Memory B cell (primary cell): ENCODE measurements around the gene BFSP2.
"Not testable (repeated sequence)": the region's sequence is repeated elsewhere in the genome, so short reads cannot be mapped to it uniquely, and the experiment has no call there.

Experiments
- ATAC-seq: fragments of 150-1000 bp; cut with Tn5 transposase; 2 replicates; pipeline ENCODE4 v1.10.0; 2021; ENCODE audit warnings: low read depth, mild to moderate bottlenecking, moderate library complexity
- DNase-seq, 2 donors: peaks; one replicate each; pipeline ENCODE4 v3.0.0; 2022; ENCODE audit warnings: low spot score in 2 of 2
- H3K27ac Mint-ChIP-seq: one replicate; pipeline ENCODE4 v1.8.0; 2022; ENCODE audit warnings: mild to moderate bottlenecking, moderate library complexity, mixed read lengths
- H3K27me3 Mint-ChIP-seq: one replicate; pipeline ENCODE4 v1.8.0; 2022; ENCODE audit warnings: mixed read lengths
- H3K36me3 Mint-ChIP-seq: one replicate; pipeline ENCODE4 v1.8.0; 2022; ENCODE audit warnings: mild to moderate bottlenecking, mixed read lengths
- H3K4me1 Mint-ChIP-seq: one replicate; pipeline ENCODE4 v1.8.0; 2022; ENCODE audit warnings: mixed read lengths
- H3K4me3 Mint-ChIP-seq: one replicate; pipeline ENCODE4 v1.8.0; 2022; ENCODE audit warnings: mild to moderate bottlenecking, moderate library complexity, mixed read lengths
- H3K9me3 Mint-ChIP-seq: one replicate; pipeline ENCODE4 v1.8.0; 2022; ENCODE audit warnings: mixed read lengths

Gene BFSP2

DNA sequence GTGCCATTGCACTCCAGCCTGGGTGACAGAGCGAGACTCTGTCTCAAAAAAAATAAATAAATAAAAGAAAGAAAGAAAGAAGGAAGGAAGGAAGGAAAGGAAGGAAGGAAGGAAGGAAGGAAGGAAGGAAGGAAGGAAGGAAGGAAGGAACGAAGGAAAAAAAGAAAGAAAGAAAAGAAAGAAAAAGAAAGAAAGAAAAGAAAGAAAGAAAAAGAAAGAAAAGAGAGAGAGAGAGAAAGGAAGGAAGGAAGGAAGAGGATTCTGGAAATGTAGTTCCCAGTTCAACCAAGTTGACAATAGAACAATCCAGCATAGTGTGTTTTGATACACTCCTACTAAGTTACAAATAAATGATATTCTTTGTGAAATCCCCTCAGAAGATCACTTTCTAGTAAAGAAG, 102.7 kb downstream of the BFSP2 start:
- not testable (repeated sequence) for DNase-seq, H3K27me3 Mint-ChIP-seq, H3K4me1 Mint-ChIP-seq, H3K36me3 Mint-ChIP-seq, H3K9me3 Mint-ChIP-seq, H3K27ac Mint-ChIP-seq, H3K4me3 Mint-ChIP-seq, ATAC-seq

DNA sequence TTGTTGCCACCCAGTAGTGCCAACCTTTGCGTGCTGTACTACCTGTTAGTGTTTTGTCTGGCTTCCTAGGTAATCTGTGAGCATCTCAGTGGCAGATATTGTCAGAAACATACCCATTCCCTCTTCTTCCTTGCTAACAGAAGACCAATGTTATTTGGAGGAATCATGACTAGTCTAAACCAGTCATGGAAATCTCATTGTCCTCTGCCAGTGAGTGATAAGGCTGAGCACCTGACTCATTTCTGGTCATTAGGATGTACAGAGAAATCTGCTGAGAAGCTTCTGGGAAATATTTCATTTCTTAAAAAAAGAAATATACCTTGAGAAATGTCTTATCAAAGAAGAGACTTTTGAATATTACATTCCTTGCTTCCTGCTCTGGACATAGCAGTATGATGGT, 103.6 kb downstream of the BFSP2 start:
- no peak for ATAC-seq
- Mint-ChIP-seq H3K4me3 (no peak overlapping the region), H3K4me1 (peaks cover 9% of the 10 kb centered on the region), H3K9me3 (no peaks in the 10 kb centered on the region), H3K36me3 (no peaks in the 10 kb centered on the region), H3K27me3 (no peaks in the 10 kb centered on the region), H3K27ac (no peak overlapping the region)
- DNase-seq: no peak

DNA sequence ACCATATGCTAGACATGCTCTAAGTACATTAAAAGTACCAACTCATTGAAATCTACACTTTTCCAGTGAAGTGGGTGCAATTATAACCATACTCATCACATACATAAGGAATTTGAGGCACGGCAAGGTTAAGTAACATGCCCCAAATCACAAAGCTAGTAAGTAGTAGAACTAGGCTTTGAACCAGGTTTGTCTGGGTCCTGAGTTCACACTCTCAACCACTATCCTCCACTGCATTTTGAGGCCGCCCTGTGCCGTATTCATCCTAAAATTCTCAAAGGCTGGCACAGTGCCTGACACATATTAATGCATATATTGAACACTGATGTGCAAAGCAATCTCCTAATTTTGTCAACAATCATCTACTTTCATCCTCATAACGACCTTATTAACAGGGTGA, 104.9 kb downstream of the BFSP2 start:
- no peak overlapping the region for H3K4me3 Mint-ChIP-seq
- DNase-seq (no peak), ATAC-seq (no peak)
- H3K4me1 Mint-ChIP-seq: peaks cover 9% of the 10 kb centered on the region
- H3K27ac Mint-ChIP-seq: no peak overlapping the region
- H3K9me3 Mint-ChIP-seq: no peaks in the 10 kb centered on the region
- no peaks in the 10 kb centered on the region for H3K27me3 Mint-ChIP-seq
- no peaks in the 10 kb centered on the region for H3K36me3 Mint-ChIP-seq

DNA sequence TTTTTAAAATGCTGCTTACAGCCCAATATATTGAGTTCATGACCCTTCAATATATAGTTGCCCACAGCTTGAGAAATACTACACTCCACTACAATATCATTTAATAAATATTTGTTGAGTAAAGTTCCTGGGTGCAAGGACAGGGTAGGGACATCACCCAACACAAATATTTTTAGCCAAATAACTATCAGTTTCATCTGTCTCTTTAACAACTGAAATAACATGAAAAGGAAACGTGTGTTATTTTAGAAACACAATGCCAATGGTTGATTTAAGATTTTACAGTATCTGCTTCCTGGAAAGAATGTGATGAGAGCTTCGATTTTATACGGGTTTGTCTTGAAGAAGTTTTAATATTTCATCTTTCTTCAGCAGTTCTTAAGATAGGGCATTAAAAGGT, 106.0 kb downstream of the BFSP2 start:
- H3K27me3 Mint-ChIP-seq: no peaks in the 10 kb centered on the region
- no peaks in the 10 kb centered on the region for H3K9me3 Mint-ChIP-seq
- no peaks in the 10 kb centered on the region for H3K36me3 Mint-ChIP-seq
- peak overlapping the region; percentile 66 for H3K4me3 Mint-ChIP-seq
- peak overlapping the region; percentile 42 for H3K27ac Mint-ChIP-seq
- no peak for ATAC-seq
- no peak for DNase-seq
- H3K4me1 Mint-ChIP-seq: peaks cover 6% of the 10 kb centered on the region

DNA sequence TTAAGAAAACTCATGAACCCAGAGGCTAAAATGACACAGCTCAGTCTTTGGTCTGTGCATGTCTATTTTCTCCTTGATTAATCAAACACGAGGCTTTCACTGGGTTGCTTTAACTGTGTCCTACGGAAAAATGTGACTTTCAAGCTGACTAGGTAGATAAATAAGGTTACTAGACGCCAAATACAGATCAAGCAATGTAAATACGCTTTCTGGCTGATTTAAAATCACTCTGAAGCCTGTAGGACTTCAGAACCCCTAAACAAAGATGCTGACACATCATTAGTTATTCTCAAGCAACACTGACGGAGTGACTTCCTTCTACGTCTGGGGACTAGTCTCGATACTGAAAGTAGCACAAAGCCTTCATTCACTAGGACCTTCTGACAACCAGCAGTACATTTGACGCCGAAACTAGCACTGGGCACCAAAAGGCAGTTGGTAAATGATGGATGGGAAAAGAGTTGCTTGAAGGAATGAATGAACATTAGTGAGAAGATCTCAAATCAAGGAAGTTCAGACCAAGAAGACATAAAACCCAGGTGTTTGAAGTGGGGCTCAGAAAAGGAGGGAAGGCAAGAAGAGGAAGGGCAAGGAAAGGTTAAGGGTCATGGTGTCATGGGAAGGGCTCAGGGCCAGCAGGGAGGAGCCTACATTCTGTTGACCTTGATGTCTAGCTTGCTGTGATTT, 106.5 kb downstream of the BFSP2 start:
- Mint-ChIP-seq H3K4me3 (peak overlapping the region; percentile 66), H3K36me3 (no peaks in the 10 kb centered on the region), H3K27me3 (no peaks in the 10 kb centered on the region), H3K27ac (peak overlapping the region; percentile 42), H3K9me3 (no peaks in the 10 kb centered on the region), H3K4me1 (peaks cover 5% of the 10 kb centered on the region)
- ATAC-seq: peak; percentile 98
- DNase-seq: peak in 1 of 2 donors; percentile 15

DNA sequence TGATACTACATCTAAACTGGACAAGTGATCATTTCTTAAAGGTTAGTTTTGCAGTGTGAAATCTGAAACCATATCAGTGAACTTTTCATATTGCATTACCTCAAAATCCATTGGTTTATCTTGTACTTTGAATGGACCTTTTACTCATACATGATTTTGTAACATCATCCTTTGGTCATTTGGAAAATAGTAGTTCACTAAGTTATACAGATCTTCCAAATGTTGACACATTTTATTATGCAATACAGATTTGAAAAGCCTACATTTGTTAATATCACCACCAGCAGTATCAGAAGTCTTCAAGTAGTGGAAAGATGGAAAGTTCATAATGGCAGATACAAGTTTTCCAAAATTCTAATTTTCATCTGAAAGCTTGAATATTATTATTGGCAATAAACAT, 109.6 kb downstream of the BFSP2 start:
- H3K27ac Mint-ChIP-seq: no peak overlapping the region
- H3K4me3 Mint-ChIP-seq: no peak overlapping the region
- H3K36me3 Mint-ChIP-seq: no peaks in the 10 kb centered on the region
- ATAC-seq: no peak
- no peaks in the 10 kb centered on the region for H3K9me3 Mint-ChIP-seq
- DNase-seq: no peak
- H3K27me3 Mint-ChIP-seq: no peaks in the 10 kb centered on the region
- peaks cover 5% of the 10 kb centered on the region for H3K4me1 Mint-ChIP-seq

DNA sequence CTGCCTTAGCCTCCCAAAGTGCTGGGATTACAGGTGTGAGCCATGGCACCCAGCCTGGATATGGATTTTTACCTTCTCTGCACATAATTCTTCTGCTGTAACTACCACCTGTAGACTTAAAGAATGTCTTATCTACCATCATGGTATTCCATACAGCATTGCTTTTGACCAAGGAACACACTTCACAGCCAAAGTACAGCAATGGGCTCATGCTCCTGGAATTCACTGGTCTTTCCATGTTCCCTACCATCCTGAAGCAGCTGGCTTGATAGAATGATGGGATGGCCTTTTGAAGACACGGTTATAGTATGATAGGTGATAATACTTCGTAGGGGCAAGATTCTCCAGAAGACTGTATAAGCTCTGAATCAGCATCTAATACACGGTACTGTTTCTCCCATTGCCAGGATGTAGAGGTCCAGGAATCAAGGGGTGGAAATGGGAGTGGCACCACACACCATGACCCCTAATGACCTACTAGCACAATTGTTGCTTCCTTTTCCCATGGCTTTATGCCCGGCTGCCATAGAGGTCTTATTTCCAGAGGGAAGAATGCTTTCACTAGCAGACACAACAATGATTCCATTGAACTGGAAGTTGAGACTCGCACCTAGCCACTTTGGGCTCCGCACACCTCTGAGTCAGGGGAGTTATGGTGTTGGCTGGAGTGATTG, 112.7 kb downstream of the BFSP2 start:
- no peak overlapping the region for H3K27ac Mint-ChIP-seq
- ATAC-seq (no peak), DNase-seq (no peak)
- H3K9me3 Mint-ChIP-seq: no peaks in the 10 kb centered on the region
- no peaks in the 10 kb centered on the region for H3K4me1 Mint-ChIP-seq
- no peaks in the 10 kb centered on the region for H3K36me3 Mint-ChIP-seq
- no peak overlapping the region for H3K4me3 Mint-ChIP-seq
- H3K27me3 Mint-ChIP-seq: no peaks in the 10 kb centered on the region

DNA sequence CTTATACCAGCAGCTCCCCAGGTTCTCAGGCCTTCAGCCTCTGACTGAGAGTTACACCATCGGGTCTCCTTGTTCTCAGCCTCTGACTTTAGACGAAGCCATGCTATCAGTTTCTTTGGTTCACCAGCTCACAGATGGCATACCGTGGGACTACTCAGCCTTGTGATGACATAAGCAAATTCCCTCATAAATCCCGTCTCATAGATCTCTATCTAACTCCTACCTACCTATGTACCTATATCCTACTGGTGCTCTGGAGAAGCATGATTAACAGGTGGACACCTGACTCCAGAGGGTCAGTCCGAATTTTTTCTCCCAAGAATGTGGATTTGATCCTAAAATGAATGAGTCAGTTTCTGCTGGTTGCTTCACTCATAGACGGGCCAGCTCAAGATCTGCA, 114.6 kb downstream of the BFSP2 start:
- H3K36me3 Mint-ChIP-seq: no peaks in the 10 kb centered on the region
- no peak overlapping the region for H3K4me3 Mint-ChIP-seq
- DNase-seq (no peak), ATAC-seq (no peak)
- H3K9me3 Mint-ChIP-seq: no peaks in the 10 kb centered on the region
- H3K4me1 Mint-ChIP-seq: no peaks in the 10 kb centered on the region
- H3K27me3 Mint-ChIP-seq: no peaks in the 10 kb centered on the region
- H3K27ac Mint-ChIP-seq: no peak overlapping the region

DNA sequence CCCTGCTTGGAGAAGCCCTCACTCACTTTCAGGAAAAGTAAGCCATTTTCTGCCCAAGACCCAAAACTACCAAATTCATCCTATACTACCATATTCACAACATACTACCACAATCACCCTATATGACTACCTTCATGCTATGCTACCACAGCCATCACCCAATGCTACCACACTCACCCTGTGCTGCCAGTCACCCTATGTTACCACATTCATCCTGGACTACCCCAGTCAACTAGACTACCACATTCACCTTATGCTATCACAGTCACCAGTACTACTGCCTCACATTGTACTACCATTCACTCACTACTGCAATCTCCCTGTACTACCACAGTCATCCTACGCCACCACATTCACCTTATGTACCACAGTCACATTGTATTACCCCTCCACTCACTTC, 115.3 kb downstream of the BFSP2 start:
- no peaks in the 10 kb centered on the region for H3K4me1 Mint-ChIP-seq
- no peak overlapping the region for H3K4me3 Mint-ChIP-seq
- no peaks in the 10 kb centered on the region for H3K36me3 Mint-ChIP-seq
- ATAC-seq: no peak
- no peaks in the 10 kb centered on the region for H3K27me3 Mint-ChIP-seq
- no peak for DNase-seq
- no peak overlapping the region for H3K27ac Mint-ChIP-seq
- no peaks in the 10 kb centered on the region for H3K9me3 Mint-ChIP-seq

DNA sequence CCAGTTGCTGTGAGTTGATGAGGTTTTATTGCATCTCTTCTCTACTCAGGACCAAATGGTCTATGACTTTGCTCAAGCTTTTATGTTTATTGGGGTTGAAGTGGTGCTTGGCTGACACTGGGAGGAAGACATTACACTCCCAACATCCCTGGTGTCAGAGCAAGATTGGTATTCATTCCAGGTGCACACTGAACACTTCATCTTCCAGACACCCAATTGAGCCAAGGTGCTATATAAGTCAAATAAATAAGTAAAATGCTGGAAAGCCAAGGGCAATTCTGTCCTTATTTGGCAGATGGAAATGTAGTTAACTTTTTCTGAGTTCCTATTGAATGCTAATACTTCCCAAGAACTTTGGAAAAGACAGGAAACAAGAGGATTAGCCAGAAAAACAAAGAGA, 120.4 kb downstream of the BFSP2 start:
- Mint-ChIP-seq H3K4me1 (peaks cover 7% of the 10 kb centered on the region), H3K9me3 (no peaks in the 10 kb centered on the region), H3K27ac (no peak overlapping the region), H3K4me3 (no peak overlapping the region), H3K27me3 (no peaks in the 10 kb centered on the region), H3K36me3 (no peaks in the 10 kb centered on the region)
- DNase-seq (no peak), ATAC-seq (no peak)

DNA sequence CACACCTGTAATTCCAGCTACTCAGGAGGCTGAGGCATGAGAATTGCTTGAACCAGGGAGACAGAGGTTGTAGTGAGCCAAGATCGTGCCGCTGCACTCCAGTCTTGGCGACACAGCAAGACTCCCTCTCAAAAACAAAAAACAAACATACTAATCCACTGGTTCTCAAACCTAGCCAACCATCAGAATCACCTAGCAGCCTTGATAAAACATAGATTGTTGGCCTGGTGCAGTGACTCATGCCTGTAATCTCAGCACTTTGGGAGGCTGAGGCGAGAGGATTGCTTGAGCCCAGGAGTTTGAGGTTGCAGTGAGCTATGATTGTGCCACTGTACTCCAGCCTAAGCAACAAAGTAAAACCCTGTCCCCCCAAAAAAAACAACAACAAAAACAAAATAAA, 121.1 kb downstream of the BFSP2 start:
- DNase-seq, H3K4me3 Mint-ChIP-seq, H3K4me1 Mint-ChIP-seq, ATAC-seq, H3K27me3 Mint-ChIP-seq, H3K27ac Mint-ChIP-seq, H3K9me3 Mint-ChIP-seq, H3K36me3 Mint-ChIP-seq: not testable (repeated sequence)

DNA sequence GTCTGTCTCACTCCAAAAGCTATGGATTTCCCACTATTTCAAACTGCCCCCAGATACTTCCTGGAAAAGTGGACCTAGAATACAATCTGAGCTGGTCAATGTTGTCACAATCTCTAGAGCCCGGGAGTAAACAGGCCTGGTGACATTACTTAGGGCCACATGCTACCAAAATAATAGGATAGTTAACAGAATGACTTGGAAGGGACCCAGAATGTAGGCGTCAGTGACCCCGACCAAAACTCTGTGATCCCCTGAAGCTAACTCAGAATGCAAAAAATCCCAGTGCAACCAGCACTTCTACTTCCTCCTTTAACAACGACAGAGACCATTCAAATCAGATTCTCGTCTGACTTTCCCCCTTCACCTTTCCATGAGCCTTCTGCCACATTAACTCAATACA, 122.1 kb downstream of the BFSP2 start:
- peaks cover 10% of the 10 kb centered on the region for H3K4me1 Mint-ChIP-seq
- peak; percentile 50 for ATAC-seq
- H3K27ac Mint-ChIP-seq: peak overlapping the region; percentile 2
- no peaks in the 10 kb centered on the region for H3K27me3 Mint-ChIP-seq
- no peak overlapping the region for H3K4me3 Mint-ChIP-seq
- no peaks in the 10 kb centered on the region for H3K36me3 Mint-ChIP-seq
- DNase-seq: no peak
- H3K9me3 Mint-ChIP-seq: no peaks in the 10 kb centered on the region

DNA sequence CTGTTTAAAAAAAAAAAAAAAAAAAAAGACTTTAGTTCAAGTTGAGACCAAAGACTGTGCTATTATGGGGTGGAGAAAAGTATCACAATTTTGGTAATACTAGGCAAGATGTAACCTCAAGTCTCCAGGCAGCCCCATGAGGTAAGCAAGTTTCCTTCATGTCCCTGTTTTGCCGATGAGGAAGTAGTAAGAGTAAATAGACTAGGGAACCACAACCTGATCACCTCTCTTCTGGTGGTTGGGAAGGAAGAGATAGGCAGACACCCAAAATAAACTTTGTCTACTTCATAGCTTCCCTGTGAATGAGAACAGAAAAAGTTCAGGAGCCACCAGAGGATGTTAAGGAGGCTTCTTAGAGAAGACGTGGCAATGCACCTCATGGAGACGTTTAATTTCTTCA, 123.9 kb downstream of the BFSP2 start:
- not testable (repeated sequence) for H3K4me3 Mint-ChIP-seq, H3K9me3 Mint-ChIP-seq, H3K36me3 Mint-ChIP-seq, DNase-seq, ATAC-seq, H3K27ac Mint-ChIP-seq, H3K27me3 Mint-ChIP-seq
- peaks cover 11% of the 10 kb centered on the region for H3K4me1 Mint-ChIP-seq
